Fibroblast of skin of scalp (primary cell): ENCODE results near the gene FILIP1. TPM values are rescaled to one million over a fixed set of nuclear protein-coding genes. Genes with fewer than 3 reads are reported as not detected.

ENCODE experiments used
- DNase-seq: peaks from one replicate; pipeline ENCODE4 v3.0.0-alpha.2; 2013
- polyA plus RNA-seq, 2 experiments: library from polyadenylated mRNA; unstranded; fragments of 120-200 nt; gene quantifications; one replicate each; pipeline ENCODE4 v1.2.1, GENCODE V29; 2013; ENCODE audit not compliant: insufficient read length in 2 of 2

The FILIP1 gene
- 0.54 TPM for polyA plus RNA-seq (2013, experiment 1 of 2; ENCODE audit: insufficient read length)
- 1.0 TPM for polyA plus RNA-seq (2013, experiment 2 of 2; ENCODE audit: insufficient read length)

DNA sequence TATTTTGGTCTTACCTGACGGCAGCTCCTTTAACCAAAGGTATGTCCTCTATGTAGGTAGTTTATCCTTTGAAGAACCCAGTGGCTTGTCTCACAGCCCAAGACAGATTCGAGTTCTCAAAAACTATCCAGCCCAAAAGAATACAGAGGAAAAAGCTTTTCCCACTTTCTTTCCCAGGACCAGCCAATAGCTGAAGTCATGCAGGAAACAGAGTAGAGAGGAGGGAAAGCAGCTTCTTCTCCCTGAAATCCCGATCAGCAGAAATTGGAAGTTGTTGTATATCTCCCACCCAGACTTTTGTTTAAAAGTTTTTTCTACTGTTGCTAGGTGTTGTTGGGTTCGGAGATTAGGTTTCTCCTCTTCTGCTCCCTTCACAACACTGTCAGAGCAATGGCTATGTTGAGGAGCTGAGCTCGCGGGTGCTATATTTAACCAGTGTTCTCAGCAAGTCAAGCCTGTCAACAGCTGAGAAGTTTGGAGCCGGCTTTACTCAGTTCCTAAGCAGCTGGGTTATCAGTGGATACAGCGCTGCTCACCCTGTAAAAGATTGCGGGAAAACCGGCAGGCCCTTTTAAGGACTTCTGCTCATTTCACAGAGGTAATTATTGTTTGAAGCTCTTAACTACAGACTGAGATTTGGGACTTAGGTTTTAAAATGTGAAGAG, at the start of gene FILIP1:
TSS of gene FILIP1 (minus strand) at position 401 of the 665 bp plus-strand sequence. CDS start 78,828 bp downstream, outside the sequence.
- DNase-seq: peak; percentile 34

DNA sequence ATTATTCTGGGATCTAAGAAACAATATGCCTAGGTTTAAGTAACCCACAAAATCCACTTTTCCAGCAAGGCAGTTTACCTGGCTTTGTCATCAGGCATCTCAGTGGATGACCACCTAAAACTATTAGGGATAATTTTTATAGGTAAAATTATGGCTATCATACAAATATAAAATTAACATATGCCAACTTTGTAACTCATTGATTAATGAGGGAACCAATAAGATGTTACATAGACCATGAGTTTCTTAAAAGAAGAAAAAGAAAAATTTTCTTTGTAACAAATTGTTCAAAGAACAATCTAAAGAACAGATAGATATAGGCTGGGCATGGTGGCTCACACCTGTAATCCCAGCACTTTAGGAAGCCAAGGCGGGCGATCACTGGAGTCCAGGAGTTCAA, 49.7 kb upstream of the FILIP1 start:
- no peak for DNase-seq

DNA sequence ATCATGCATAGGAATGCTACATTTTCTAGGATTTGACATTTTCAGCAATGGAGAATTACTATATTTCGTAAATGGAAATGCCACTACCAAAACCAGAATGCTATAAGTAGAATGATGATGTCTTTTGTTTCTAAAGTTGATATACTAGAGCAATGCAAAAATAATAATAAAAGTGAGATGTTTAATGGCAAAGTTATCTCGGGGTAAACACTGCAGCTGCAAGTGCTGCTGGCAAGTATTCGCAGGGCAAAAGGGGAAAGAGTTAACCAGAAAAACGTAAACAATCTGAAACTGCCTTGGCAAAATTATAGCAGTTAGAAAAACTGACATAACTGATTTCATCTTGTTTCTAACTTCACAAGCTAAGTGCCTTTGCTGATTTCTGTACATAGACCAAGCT, 45.5 kb upstream of the FILIP1 start:
- DNase-seq: no peak

- DNase-seq: peak; percentile 7
Measured at GRCh38 chr6:75532521-75532920, 38.9 kb upstream of the FILIP1 start.

GRCh38 chr6:75531174-75531573, 37.6 kb upstream of the FILIP1 start:
- DNase-seq: no peak

DNA sequence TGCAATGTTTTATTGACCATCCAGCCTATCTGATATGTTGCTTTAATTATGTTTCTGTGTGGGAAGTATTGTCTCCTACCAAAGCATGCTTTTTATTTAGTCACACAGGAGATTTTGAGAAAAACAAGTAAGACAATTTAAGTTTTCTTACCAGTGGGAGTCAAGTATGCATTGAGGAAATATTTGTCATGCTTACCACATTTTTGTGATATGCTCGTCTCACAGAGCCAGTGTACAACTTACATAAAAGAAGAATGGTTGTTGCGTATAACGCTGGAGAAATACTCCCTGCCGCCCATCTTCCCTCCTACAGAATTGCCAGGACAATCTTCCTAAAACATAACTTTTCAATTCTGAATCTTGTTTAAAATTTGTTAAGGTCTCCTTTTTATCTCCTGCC, 37.1 kb upstream of the FILIP1 start:
- peak; percentile 60 for DNase-seq

DNA sequence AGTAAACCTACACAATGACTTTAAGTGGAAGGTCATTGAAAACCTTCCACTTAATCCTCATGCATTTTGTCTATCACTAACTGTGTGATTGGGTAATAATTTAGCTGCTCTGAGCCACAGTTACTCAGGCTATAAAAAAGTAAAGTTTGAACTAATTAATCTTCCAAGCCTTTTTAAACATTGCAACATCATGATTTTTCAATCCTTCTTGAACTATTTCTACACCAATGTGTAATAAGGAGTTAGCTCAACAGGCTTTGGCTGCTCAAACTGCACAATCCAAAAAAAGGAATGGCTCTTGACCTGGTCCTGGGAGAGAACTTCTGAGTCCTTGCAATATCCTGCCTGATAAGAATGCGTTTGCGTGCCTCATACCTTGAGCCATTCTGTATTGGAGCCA, 34.8 kb upstream of the FILIP1 start:
- DNase-seq: no peak

DNA sequence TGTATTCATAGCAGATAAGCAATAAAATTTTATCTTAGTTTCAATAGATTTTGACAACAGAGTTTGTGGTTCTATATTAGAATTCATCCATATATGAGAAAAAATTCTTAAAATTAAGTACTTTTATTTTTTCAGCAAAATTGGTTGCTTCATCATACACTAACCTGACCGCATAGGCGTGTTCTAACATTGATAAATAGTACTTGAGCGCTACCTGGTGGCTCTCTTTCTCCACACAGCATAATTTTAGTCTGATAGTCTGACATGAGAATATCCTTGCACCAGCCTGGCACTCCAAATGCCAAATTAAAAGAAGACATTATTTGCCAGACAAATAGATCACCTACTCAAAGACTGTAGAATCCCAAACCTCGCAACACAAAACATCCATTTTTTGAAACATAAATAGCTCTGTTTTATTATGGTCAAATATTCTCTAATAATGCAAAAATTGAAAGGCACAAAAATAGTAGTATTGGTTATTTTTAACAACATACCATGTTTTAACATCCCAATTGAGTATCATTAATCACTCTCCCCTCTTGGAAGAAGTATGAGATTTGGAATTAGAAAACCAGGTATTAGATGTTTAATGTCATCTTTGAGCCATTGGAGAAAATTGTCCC, 33.0 kb upstream of the FILIP1 start:
- peak; percentile 76 for DNase-seq

GRCh38 chr6:75525682-75526081, 32.1 kb upstream of the FILIP1 start:
- no peak for DNase-seq

GRCh38 chr6:75524322-75524972, 30.8 kb upstream of the FILIP1 start:
- peak; percentile 80 for DNase-seq

DNA sequence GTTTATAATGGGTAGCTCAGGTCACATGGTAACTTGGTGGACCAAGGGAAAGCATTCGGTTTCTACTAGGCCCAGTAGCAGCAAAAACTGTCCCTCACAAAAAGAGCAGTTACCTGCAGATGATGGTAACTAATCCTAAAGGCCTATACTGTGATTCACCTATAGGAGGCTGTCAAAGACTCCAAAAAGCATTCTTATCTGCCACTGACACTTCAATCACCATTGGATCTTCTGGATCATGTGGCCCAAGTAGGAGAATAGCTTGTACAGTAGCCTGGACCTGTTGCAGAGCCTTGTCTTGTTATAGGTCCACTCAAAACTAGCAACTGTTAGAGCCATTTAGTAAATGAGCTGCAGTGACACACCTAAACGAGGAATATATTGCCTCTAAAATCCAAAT, 23.2 kb upstream of the FILIP1 start:
- DNase-seq: no peak

- no peak for DNase-seq
Measured at GRCh38 chr6:75512591-75512990, 19.0 kb upstream of the FILIP1 start.

GRCh38 chr6:75505424-75505823, 11.8 kb upstream of the FILIP1 start:
- DNase-seq: no peak

GRCh38 chr6:75504465-75505222, 11.0 kb upstream of the FILIP1 start:
- peak; percentile 46 for DNase-seq

- DNase-seq: no peak
Measured at GRCh38 chr6:75503291-75503690, 9.7 kb upstream of the FILIP1 start.

- no peak for DNase-seq
Measured at GRCh38 chr6:75502884-75503283, 9.3 kb upstream of the FILIP1 start.

- no peak for DNase-seq
Measured at GRCh38 chr6:75501756-75502155, 8.2 kb upstream of the FILIP1 start.

DNA sequence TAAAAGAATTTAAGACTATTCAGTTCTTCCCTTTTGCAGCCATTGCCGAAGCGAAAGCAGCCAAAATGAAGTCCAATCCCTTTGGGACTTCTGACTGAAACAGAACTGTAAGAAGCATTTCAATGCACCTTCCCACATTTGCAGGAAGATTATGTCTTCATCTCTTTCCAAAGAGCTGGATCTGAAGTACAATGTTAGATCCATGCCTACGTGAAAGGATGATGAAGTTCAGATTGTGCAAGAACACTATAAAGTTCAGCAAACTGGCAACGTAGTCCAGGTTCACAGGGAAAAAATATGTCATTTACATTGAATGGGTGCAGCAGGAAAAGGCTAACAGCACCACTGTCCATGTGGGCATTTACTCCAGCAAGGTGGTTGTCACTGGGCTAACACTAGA, 6.0 kb upstream of the FILIP1 start:
- no peak for DNase-seq

GRCh38 chr6:75498862-75499261, 5.3 kb upstream of the FILIP1 start:
- no peak for DNase-seq

- DNase-seq: no peak
Measured at GRCh38 chr6:75497994-75498393, 4.4 kb upstream of the FILIP1 start.

GRCh38 chr6:75495011-75495410, 1.4 kb upstream of the FILIP1 start:
- no peak for DNase-seq

- no peak for DNase-seq
Measured at GRCh38 chr6:75494290-75494689, 690 bp upstream of the FILIP1 start.
